HG02763 (cell line): ENCODE results near the gene GRPEL1.
"Not testable (repeated sequence)": the region's sequence is repeated elsewhere in the genome, so short reads cannot be mapped to it uniquely, and the experiment has no call there.

Source experiments
- ATAC-seq: cut with Tn5 transposase; IDR thresholded peaks from one replicate; pipeline ENCODE4 v1.9.1; 2021; ENCODE audit warnings: mild to moderate bottlenecking, moderate library complexity; ENCODE audit not compliant: unreplicated experiment

GRPEL1 gene

GRCh38 chr4:7067452-7068278 lies at the start of gene GRPEL1:
TSS of gene GRPEL1 (minus strand) at chr4:7068064. CDS start at chr4:7068032, 32 bp downstream.
- ATAC-seq = peak; percentile 92

GRCh38 chr4:7116705-7117104 lies 48.8 kb upstream of the GRPEL1 start:
- ATAC-seq = no peak

- no peak for ATAC-seq
Measured at GRCh38 chr4:7115557-7116340, 47.9 kb upstream of the GRPEL1 start.

GRCh38 chr4:7112656-7113055 lies 44.8 kb upstream of the GRPEL1 start:
- ATAC-seq = no peak

GRCh38 chr4:7111441-7111840 lies 43.6 kb upstream of the GRPEL1 start:
- ATAC-seq = no peak

- ATAC-seq = no peak
Measured at GRCh38 chr4:7110546-7110945, 42.7 kb upstream of the GRPEL1 start.

- no peak for ATAC-seq
Measured at GRCh38 chr4:7109169-7109568, 41.3 kb upstream of the GRPEL1 start.

- ATAC-seq = no peak
Measured at GRCh38 chr4:7108660-7109059, 40.8 kb upstream of the GRPEL1 start.

GRCh38 chr4:7108046-7108625 lies 40.3 kb upstream of the GRPEL1 start:
- no peak for ATAC-seq

- no peak for ATAC-seq
Measured at GRCh38 chr4:7107166-7107905, 39.5 kb upstream of the GRPEL1 start.

- no peak for ATAC-seq
Measured at GRCh38 chr4:7105276-7105675, 37.4 kb upstream of the GRPEL1 start.

GRCh38 chr4:7104366-7105031 lies 36.6 kb upstream of the GRPEL1 start:
- ATAC-seq = no peak

GRCh38 chr4:7103607-7104365 lies 35.9 kb upstream of the GRPEL1 start:
- no peak for ATAC-seq

- peak; percentile 74 for ATAC-seq
Measured at GRCh38 chr4:7103031-7103606, 35.3 kb upstream of the GRPEL1 start.

- not testable (repeated sequence) for ATAC-seq
Measured at GRCh38 chr4:7102516-7102909, 34.6 kb upstream of the GRPEL1 start.

- ATAC-seq = peak; percentile 73
Measured at GRCh38 chr4:7101692-7102515, 34.0 kb upstream of the GRPEL1 start.

- no peak for ATAC-seq
Measured at GRCh38 chr4:7096236-7096635, 28.4 kb upstream of the GRPEL1 start.

- ATAC-seq = no peak
Measured at GRCh38 chr4:7095611-7096155, 27.8 kb upstream of the GRPEL1 start.
